Endothelial cell (in vitro differentiated cells): ENCODE results near the gene DLEC1. TPM values are rescaled to one million over a fixed set of nuclear protein-coding genes. Genes with fewer than 3 reads are reported as not detected.
A peak's percentile ranks its signal among the peaks of the same experiment; 100 is the strongest.

Experiments used
- DNase-seq: peaks from one replicate; pipeline ENCODE4 v3.0.0; 2021; ENCODE audit warnings: low spot score
- H3K27ac Mint-ChIP-seq: one replicate; pipeline ENCODE4 v1.8.0; 2021; ENCODE audit warnings: mixed read lengths, inconsistent platforms; ENCODE audit not compliant: unreplicated experiment
- H3K27me3 Mint-ChIP-seq: one replicate; pipeline ENCODE4 v1.8.0; 2021; ENCODE audit warnings: mild to moderate bottlenecking, moderate library complexity, mixed read lengths, inconsistent platforms; ENCODE audit not compliant: unreplicated experiment
- H3K36me3 Mint-ChIP-seq: one replicate; pipeline ENCODE4 v1.8.0; 2021; ENCODE audit warnings: mild to moderate bottlenecking, low read depth, mixed read lengths, inconsistent platforms; ENCODE audit not compliant: unreplicated experiment
- H3K4me1 Mint-ChIP-seq: one replicate; pipeline ENCODE4 v1.8.0; 2021; ENCODE audit warnings: mild to moderate bottlenecking, mixed read lengths, inconsistent platforms; ENCODE audit not compliant: unreplicated experiment
- H3K4me3 Mint-ChIP-seq: one replicate; pipeline ENCODE4 v1.8.0; 2021; ENCODE audit warnings: mild to moderate bottlenecking, mixed read lengths, inconsistent platforms; ENCODE audit not compliant: unreplicated experiment
- H3K9me3 Mint-ChIP-seq: one replicate; pipeline ENCODE4 v1.8.0; 2021; ENCODE audit warnings: mixed read lengths, inconsistent platforms; ENCODE audit not compliant: unreplicated experiment
- total RNA-seq: library from RNA; stranded (reverse); fragmentation: NEBNext Ultra II Directional; extraction: Animal tissue kit (Norgen Biotek cat#: 25700); gene quantifications from one replicate; pipeline ENCODE4 v1.2.1, GENCODE V29; 2021; ENCODE audit not compliant: unreplicated experiment
- TF ChIP-seq, protein P1 (sequence below): fragments of 200-600 bp; sonication (generic); IDR thresholded peaks from one replicate; pipeline ENCODE4 v1.5.0; 2021; ENCODE audit warnings: antibody characterized with exemption; ENCODE audit not compliant: unreplicated experiment

Gene DLEC1
- total RNA-seq, 1 donor from 2014 or later: 0.62 TPM

GRCh38 chr3:38164643-38164951, 125.6 kb downstream of the DLEC1 start:
- Mint-ChIP-seq H3K27me3 (peaks cover 10% of the 10 kb centered on the region), H3K36me3 (no peaks in the 10 kb centered on the region), H3K9me3 (no peaks in the 10 kb centered on the region), H3K4me3 (peak overlapping the region; percentile 100), H3K4me1 (peaks cover 16% of the 10 kb centered on the region), H3K27ac (peak overlapping the region; percentile 96)
- TF ChIP-seq, protein P1, sequence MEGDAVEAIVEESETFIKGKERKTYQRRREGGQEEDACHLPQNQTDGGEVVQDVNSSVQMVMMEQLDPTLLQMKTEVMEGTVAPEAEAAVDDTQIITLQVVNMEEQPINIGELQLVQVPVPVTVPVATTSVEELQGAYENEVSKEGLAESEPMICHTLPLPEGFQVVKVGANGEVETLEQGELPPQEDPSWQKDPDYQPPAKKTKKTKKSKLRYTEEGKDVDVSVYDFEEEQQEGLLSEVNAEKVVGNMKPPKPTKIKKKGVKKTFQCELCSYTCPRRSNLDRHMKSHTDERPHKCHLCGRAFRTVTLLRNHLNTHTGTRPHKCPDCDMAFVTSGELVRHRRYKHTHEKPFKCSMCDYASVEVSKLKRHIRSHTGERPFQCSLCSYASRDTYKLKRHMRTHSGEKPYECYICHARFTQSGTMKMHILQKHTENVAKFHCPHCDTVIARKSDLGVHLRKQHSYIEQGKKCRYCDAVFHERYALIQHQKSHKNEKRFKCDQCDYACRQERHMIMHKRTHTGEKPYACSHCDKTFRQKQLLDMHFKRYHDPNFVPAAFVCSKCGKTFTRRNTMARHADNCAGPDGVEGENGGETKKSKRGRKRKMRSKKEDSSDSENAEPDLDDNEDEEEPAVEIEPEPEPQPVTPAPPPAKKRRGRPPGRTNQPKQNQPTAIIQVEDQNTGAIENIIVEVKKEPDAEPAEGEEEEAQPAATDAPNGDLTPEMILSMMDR: no peak
- no peak for DNase-seq

DNA sequence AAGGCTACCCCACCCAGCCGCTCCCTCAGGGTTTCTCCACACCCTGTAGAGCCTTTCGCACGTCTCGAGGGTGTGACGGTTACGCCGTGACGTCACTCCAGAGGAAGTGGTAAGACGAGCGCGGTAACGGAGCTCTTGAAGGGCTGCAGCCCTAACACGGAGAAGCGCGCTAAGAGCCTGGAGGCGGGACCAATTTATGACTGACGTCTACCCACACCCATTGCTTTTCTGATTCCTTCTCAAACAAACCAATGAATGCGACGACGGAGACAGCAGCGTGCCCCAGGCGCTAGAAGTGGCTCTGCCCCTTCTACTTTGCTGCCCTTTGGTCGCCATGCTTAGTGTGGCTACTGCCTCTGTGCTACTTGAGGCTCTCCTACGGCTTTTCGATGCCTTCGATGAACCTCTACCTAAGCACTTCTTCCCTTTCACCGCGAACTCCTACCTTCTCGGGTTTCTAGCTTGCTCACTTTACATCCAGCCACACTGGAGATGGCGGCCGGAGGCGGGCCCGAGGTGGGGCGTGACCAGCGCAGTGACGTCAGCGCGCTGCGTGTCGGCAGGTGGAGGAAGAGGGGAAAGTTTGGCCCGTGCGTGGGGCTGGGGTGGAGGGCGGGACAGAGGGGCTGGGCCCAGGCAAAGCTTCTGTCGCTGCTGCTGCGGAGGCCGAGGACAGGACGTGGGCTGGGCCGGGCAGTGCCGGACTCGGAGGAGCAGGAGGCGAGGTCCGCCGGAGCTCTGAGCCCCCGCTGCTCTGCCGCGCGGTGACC, 126.1 kb downstream of the DLEC1 start, which contains the start of gene OXSR1:
TSS of gene OXSR1 (plus strand) at position 586 of the 770 bp plus-strand sequence. CDS start 340 bp downstream, outside the sequence.
- Mint-ChIP-seq H3K9me3 (no peaks in the 10 kb centered on the region), H3K4me1 (peaks cover 16% of the 10 kb centered on the region), H3K36me3 (no peaks in the 10 kb centered on the region), H3K4me3 (peak within 1 kb of the TSS; percentile 100), H3K27me3 (peaks cover 10% of the 10 kb centered on the region), H3K27ac (peak within 1 kb of the TSS; percentile 96)
- DNase-seq: peak; percentile 91
- TF ChIP-seq, protein P1: no peak

DNA sequence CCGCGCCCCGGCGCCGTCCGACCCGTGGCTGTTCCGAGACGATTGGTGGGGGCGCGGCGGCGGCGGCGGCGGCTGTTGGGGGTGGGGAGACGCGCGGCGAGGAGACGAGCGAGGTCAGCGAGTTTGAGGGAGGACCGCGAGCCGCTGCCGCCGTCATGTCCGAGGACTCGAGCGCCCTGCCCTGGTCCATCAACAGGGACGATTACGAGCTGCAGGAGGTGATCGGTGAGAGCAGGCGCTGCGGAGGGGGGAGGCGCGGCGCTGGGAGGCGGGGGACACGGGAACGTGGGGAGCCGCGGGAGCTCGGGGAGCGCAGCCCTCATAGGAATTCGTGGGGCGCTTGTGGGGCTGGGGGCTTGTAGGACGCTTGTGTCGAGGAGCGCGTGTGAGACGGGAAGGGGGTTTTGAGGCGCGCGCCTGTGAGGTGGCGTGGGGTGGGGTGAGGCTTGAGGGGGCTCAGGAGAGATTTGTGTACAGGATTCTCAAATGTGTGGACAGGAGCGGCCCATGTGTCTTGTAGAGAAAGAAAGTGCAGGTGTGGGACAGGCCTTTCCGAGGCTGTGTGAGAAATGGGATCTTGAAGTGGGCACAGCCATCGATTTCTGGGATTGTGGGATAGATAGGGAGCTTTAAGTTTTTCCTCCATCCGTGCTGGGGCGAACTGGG, 126.8 kb downstream of the DLEC1 start:
- TF ChIP-seq, protein P1: no peak
- H3K9me3 Mint-ChIP-seq: no peaks in the 10 kb centered on the region
- H3K4me1 Mint-ChIP-seq: peaks cover 16% of the 10 kb centered on the region
- peak overlapping the region; percentile 93 for H3K27ac Mint-ChIP-seq
- no peak for DNase-seq
- H3K27me3 Mint-ChIP-seq: peaks cover 10% of the 10 kb centered on the region
- peak overlapping the region; percentile 100 for H3K4me3 Mint-ChIP-seq
- H3K36me3 Mint-ChIP-seq: no peaks in the 10 kb centered on the region

- H3K27me3 Mint-ChIP-seq: peaks cover 10% of the 10 kb centered on the region
- H3K36me3 Mint-ChIP-seq: no peaks in the 10 kb centered on the region
- TF ChIP-seq, protein P1: no peak
- H3K4me1 Mint-ChIP-seq: peaks cover 16% of the 10 kb centered on the region
- peak overlapping the region; percentile 16 for H3K4me3 Mint-ChIP-seq
- H3K9me3 Mint-ChIP-seq: no peaks in the 10 kb centered on the region
- DNase-seq: no peak
- no peak overlapping the region for H3K27ac Mint-ChIP-seq
Observed at GRCh38 chr3:38167591-38167990, 128.6 kb downstream of the DLEC1 start.
